HL-60/S4 (cell line): ENCODE measurements around the gene STYXL1.
"Not testable (repeated sequence)": the region's sequence is repeated elsewhere in the genome, so short reads cannot be mapped to it uniquely, and the experiment has no call there.

Source experiments
- in situ Hi-C: fragments of 300-500 bp; cut with MboI; formaldehyde crosslinking; loops from 2 replicates; pipeline ENCODE4 v1.14.3; 2022; ENCODE audit warnings: low sequenced_read_pairs

The STYXL1 gene

DNA sequence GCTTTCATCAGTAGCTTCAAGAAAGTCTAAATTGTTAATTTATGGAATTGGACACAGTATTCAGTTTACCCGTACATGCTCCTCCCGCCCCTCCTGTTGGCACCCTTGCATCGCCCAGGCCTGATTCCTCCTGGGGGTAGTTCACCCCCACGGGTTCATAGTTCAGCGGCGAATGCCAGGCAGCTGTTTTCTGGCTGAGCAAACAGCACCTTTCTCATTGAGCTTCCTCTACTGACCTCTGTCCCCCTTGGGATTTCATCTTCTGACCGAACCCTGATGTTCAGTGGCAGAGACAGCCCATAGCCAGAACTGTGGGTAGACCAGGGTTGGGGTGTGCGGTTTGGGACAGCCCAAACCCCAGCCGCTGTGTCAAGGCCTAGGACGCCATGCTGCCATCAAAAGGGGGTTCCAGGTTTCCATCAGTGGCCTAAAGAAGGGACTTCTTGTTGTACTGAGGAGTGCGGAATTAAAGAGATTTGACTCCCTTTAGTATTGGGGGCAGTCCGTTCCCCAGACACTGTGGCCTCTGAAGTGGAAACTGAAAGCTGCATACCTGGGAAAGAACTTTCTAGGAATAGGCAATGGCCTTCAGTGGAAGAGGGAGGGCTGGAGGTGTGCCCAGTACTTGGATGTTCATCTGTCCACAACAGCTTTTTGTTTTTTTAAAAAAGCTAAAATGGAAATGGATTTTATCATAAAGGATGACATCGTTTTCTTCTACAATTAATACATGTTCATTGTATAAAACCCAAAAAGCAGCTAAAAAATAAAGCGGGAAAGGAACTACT, 19.1 kb upstream of the STYXL1 start:
- in situ Hi-C loops: no loop called here

- in situ Hi-C loops: no loop called here
Measured at GRCh38 chr7:76065016-76065612, 17.3 kb upstream of the STYXL1 start.

GRCh38 chr7:76064208-76064970, 16.6 kb upstream of the STYXL1 start:
- in situ Hi-C loops: no loop called here

DNA sequence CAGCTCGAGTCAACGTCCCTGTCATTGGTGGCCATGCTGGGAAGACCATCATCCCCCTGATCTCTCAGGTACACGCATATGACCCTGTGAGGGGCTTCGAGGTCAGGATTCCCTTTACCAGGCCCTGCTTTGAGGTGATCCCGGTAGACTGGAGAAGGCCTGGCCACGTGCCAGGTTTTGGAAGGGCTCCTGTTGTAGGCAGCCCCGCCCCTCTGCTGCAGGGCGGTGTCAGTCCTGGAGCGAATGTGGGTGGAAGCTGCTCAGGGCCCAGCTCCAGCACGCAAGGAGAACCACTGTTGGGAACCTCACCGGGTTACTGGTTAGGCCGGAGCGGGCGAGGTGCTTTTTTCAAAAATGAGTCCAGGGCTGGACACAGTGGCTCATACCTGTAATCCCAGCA, 15.7 kb upstream of the STYXL1 start:
- in situ Hi-C loops: no loop called here

DNA sequence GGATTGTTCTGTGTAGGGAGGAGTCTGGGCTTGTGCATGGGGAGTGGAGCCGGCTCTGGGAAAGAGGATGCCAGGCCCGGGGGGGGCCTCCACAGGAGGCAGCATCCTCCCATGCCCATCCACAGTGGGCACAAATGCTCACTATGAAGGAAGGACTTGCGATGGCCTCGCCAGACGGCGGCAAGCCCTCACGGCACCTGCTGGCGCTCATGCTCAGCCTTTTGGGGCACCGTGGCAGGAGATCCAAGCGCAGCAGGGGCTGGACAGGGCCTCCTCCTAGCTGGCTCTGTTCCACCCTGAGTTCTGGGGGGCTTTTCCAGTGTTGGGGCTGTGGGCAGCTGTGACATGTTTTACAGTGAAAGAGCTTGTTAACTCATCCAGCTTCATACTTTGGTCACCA, 15.3 kb upstream of the STYXL1 start:
- in situ Hi-C loops: no loop called here

DNA sequence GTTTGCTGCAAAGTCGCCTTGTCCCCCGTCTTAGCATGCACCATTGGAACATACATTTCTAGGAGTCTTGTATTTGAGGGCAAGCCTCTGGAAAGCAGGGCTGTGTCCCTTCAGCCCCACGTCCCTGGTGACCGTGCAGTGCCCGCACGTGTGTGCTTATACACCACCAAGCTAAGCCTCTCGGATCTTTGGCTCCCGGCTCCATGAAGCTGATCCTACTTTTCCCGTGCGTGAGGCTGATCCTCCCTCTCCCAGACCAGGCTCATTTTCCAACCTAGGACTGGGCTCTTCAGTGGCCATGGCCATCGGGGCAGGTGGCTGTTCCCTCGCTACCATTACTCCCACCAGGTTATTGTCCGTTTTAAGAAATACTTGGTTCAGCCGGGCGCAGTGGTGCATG, 14.5 kb upstream of the STYXL1 start:
- in situ Hi-C loops: no loop called here

DNA sequence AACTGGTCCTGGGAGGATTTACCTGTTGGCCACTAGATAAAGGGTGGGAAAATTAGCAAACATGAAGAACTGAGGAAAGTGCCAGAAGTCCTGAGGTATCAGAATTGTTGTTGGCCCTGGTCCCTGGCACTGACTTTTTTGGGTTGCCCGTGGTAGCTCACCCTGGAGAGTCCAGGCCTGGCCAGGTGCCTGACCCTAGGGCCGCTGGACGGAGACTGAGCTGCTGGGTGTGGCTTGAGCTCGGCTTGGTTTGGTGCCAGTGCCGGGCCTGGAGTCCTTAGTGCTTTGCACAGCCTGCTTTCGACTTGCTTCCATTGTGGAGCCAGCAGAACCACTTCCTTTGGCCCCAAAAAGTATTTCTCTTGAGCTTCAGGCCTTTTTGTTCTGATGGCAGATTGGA, 13.0 kb upstream of the STYXL1 start:
- in situ Hi-C loops: no loop called here

DNA sequence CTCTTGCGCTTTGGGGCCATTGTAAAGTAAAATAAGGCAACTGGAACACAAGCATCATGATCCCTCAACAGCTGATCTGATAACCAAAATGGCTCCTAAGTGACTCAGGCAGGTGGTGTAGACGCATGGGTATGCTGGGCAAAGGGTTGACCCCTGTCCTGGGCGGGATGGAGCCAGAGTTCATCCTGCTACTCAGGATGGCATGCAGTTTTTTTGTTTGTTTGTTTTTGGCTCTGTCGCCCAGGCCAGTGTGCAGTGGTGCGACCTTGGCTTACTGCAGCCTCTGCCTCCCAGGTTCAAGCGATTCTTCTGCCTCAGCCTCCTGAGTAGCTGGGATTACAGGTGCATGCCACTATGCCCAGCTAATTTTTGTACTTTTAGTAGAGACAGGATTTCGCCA, 10.9 kb upstream of the STYXL1 start:
- in situ Hi-C loops: not testable (repeated sequence)

- in situ Hi-C loops: no loop called here
Measured at GRCh38 chr7:76057813-76058145, 10.0 kb upstream of the STYXL1 start.

- in situ Hi-C loops: no loop called here
Measured at GRCh38 chr7:76057103-76057812, 9.5 kb upstream of the STYXL1 start.

DNA sequence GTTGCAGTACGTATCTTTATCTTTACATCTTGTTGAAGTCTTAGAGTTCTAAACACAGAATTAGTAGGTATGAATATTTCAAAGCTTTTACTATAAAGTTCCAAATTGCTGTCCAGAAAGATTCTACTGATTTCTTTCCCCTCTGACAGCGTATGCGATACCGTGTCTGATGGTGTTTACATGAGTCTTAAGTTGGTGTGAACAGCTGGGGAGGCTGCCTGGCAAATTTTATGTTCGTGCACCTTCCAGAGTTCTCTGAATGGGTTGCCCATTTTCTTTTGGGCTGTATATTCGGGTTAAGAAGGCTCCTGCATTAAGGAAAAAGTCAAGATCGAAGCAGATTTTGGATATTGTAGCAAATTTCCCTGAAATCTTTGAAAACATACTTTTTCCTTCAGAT, 8.4 kb upstream of the STYXL1 start:
- in situ Hi-C loops: no loop called here

DNA sequence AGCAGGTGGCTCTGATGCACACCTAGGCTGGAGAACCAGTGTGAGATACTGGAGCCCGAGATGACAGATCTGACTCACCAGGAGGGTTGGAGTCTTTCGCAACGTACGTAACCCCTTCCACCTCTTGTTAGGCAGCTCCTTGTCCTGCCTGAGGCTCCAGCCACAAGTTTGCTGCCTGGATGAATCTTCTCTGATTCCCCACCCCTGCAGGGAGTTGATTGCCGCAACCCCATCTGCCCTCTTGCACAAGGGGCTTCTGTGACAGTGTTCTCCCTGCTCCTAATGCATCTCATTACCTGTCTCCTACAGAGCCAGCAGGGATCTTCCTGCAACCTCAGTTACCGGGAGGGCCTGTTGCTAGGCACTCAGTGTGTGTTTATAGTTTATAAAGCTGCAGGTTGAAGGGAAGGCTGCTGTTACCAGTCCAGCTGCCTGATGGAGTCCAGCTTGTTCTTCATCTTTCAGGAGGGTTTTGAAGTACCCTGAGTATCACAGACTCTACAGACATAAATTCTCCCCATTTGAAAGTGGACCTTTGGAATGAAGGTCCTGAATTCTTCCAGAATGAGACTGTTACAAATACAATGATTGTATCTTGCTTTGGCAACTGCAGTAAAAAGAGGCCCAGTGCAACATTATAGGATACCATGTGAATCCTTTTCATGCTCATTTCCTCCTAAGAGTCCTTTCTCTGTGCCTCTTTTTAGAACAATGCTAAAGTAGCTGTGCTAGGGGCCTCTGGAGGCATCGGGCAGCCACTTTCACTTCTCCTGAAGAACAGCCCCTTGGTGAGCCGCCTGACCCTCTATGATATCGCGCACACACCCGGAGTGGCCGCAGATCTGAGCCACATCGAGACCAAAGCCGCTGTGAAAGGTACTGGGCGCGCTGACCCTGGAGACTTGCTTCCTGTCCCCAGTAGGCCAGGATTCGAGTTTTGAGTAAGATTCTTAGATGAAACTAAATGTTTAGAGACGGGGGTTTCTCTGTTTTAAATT, 6.6 kb upstream of the STYXL1 start:
- in situ Hi-C loops: no loop called here

DNA sequence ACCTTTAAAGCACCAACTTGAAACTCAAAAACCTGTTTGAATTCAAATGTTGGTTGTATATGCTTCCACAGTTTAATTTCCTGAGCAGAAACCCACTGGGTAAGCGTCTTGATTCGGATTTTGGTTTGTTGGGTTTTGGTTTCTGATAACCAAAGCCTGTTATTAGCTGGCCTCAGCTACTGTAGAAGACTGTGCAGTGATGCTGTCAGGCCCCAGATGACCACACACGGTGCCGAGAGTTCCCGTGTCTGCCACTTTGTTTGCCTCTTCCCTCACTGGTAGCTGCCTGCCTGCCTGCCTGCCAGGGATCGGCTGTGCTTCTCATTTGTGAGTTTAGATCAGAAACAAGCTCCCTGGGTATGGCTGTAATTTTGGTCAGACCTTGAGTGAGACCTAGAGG, 5.7 kb upstream of the STYXL1 start:
- in situ Hi-C loops: no loop called here

GRCh38 chr7:76052681-76053080, 4.9 kb upstream of the STYXL1 start:
- in situ Hi-C loops: not testable (repeated sequence)

DNA sequence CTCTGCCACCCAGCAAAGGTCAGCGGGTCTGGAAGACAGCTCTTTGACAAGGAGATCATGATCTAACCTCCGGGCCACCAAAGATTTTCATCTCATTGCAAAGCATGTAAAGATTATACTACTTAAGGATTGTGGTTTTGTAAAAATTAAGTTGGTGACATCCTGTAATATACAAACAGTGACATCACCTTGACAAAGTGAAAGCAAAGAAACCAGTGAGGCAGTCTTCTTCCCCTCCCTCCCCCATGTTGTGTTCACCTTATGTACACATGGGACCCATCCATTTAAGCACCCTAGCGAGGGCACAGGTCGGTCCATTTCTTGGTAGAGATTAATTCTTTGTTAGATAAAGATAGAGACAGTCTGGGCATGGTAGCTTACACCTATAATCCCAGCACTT, 4.0 kb upstream of the STYXL1 start:
- in situ Hi-C loops: no loop called here

- in situ Hi-C loops: no loop called here
Measured at GRCh38 chr7:76050545-76050944, 2.7 kb upstream of the STYXL1 start.

- in situ Hi-C loops: no loop called here
Measured at GRCh38 chr7:76049295-76049694, 1.5 kb upstream of the STYXL1 start.

- in situ Hi-C loops: no loop called here
Measured at GRCh38 chr7:76048668-76048988, 828 bp upstream of the STYXL1 start.

GRCh38 chr7:76047305-76047810, 442 bp downstream of the STYXL1 start:
- in situ Hi-C loops: no loop called here

GRCh38 chr7:76044375-76044865, 3.4 kb downstream of the STYXL1 start:
- in situ Hi-C loops: no loop called here
